Dermis blood vessel endothelial cell (primary cell): Measurements from ENCODE around the gene JAZF1. TPM values are rescaled to one million over a fixed set of nuclear protein-coding genes. Genes with fewer than 3 reads are reported as not detected.
A peak's percentile ranks its signal among the peaks of the same experiment; 100 is the strongest.

Experiments
- DNase-seq: peaks from one replicate; pipeline ENCODE4 v3.0.0; 2010
- total RNA-seq: library from RNA; depleted of rRNA; stranded (reverse); fragments of >200 nt; gene quantifications from 2 replicates; pipeline ENCODE4 v1.2.3, GENCODE V29; 2014

The JAZF1 gene
- total RNA-seq, 1 donor from 2014 or later: 3.6 TPM

- no peak for DNase-seq
Measured at GRCh38 chr7:28191184-28191583, 10.6 kb upstream of the JAZF1 start.

- no peak for DNase-seq
Measured at GRCh38 chr7:28190077-28190710, 9.6 kb upstream of the JAZF1 start.

- no peak for DNase-seq
Measured at GRCh38 chr7:28187012-28187411, 6.4 kb upstream of the JAZF1 start.

GRCh38 chr7:28183627-28184026 lies 3.0 kb upstream of the JAZF1 start:
- DNase-seq: no peak

GRCh38 chr7:28182071-28182471 lies 1.5 kb upstream of the JAZF1 start:
- DNase-seq: no peak

GRCh38 chr7:28181416-28181815 lies 821 bp upstream of the JAZF1 start:
- DNase-seq: no peak

GRCh38 chr7:28180031-28180363 lies 598 bp downstream of the JAZF1 start:
- DNase-seq: no peak

GRCh38 chr7:28179120-28180030 lies 1.2 kb downstream of the JAZF1 start:
- DNase-seq: peak; percentile 70

- no peak for DNase-seq
Measured at GRCh38 chr7:28178599-28178998, 2.0 kb downstream of the JAZF1 start.

- DNase-seq: no peak
Measured at GRCh38 chr7:28177836-28178235, 2.8 kb downstream of the JAZF1 start.

GRCh38 chr7:28176645-28177044 lies 4.0 kb downstream of the JAZF1 start:
- DNase-seq: no peak

GRCh38 chr7:28176174-28176573 lies 4.4 kb downstream of the JAZF1 start:
- no peak for DNase-seq

GRCh38 chr7:28174901-28175661 lies 5.5 kb downstream of the JAZF1 start:
- DNase-seq: peak; percentile 7

- no peak for DNase-seq
Measured at GRCh38 chr7:28174442-28174841, 6.2 kb downstream of the JAZF1 start.

GRCh38 chr7:28173531-28173930 lies 7.1 kb downstream of the JAZF1 start:
- DNase-seq: no peak

- DNase-seq: no peak
Measured at GRCh38 chr7:28172958-28173357, 7.6 kb downstream of the JAZF1 start.

- DNase-seq: no peak
Measured at GRCh38 chr7:28170701-28171100, 9.9 kb downstream of the JAZF1 start.

GRCh38 chr7:28169230-28169629 lies 11.4 kb downstream of the JAZF1 start:
- no peak for DNase-seq

- DNase-seq: no peak
Measured at GRCh38 chr7:28168393-28169158, 12.0 kb downstream of the JAZF1 start.

- DNase-seq: no peak
Measured at GRCh38 chr7:28166982-28167715, 13.4 kb downstream of the JAZF1 start.

- no peak for DNase-seq
Measured at GRCh38 chr7:28165961-28166955, 14.3 kb downstream of the JAZF1 start.
